Upper lobe of right lung (tissue), 1 donor: ENCODE measurements around the gene MYO15A. TPM values are rescaled to one million over a fixed set of nuclear protein-coding genes. Genes with fewer than 3 reads are reported as not detected.

Experiments
- ATAC-seq: fragments of 200-7000 bp; cut with Tn5 transposase; one replicate; pipeline ENCODE4 v1.9.1; 2020; ENCODE audit warnings: mild to moderate bottlenecking, moderate library complexity
- DNase-seq: peaks from one replicate; pipeline ENCODE4 v3.0.0-alpha.2; 2020
- H3K27ac ChIP-seq: fragments of 200-600 bp; one replicate; pipeline ENCODE4 v1.8.0; 2022
- H3K27me3 ChIP-seq: fragments of 200-600 bp; one replicate; pipeline ENCODE4 v1.8.0; 2022; ENCODE audit warnings: mild to moderate bottlenecking
- H3K36me3 ChIP-seq: fragments of 200-600 bp; one replicate; pipeline ENCODE4 v1.8.0; 2022
- H3K4me1 ChIP-seq: fragments of 200-600 bp; one replicate; pipeline ENCODE4 v1.8.0; 2022
- H3K4me3 ChIP-seq: fragments of 200-600 bp; one replicate; pipeline ENCODE4 v1.8.0; 2022; ENCODE audit warnings: mild to moderate bottlenecking
- H3K9me3 ChIP-seq: fragments of 200-600 bp; one replicate; pipeline ENCODE4 v1.8.0; 2022
- CTCF ChIP-seq: fragments of 200-600 bp; IDR thresholded peaks from one replicate; pipeline ENCODE4 v1.8.0; 2022; ENCODE audit warnings: antibody characterized with exemption
- intact Hi-C: fragments of 100-400 bp; cut with DNase I; formaldehyde crosslinking; loops from one replicate; pipeline ENCODE4 v1.11.0; 2022
- total RNA-seq: library from RNA; stranded (reverse); fragmentation: NEBNext Ultra II Directional; extraction: Animal tissue kit (Norgen Biotek cat#: 25700); gene quantifications from one replicate; pipeline ENCODE4 v1.2.1, GENCODE V29; 2021
- donor health status: DM: no; HTN: yes; CAD: no; lungs with severe emphysema.

Gene MYO15A
- total RNA-seq, 1 donor from 2014 or later: 2.8 TPM

DNA sequence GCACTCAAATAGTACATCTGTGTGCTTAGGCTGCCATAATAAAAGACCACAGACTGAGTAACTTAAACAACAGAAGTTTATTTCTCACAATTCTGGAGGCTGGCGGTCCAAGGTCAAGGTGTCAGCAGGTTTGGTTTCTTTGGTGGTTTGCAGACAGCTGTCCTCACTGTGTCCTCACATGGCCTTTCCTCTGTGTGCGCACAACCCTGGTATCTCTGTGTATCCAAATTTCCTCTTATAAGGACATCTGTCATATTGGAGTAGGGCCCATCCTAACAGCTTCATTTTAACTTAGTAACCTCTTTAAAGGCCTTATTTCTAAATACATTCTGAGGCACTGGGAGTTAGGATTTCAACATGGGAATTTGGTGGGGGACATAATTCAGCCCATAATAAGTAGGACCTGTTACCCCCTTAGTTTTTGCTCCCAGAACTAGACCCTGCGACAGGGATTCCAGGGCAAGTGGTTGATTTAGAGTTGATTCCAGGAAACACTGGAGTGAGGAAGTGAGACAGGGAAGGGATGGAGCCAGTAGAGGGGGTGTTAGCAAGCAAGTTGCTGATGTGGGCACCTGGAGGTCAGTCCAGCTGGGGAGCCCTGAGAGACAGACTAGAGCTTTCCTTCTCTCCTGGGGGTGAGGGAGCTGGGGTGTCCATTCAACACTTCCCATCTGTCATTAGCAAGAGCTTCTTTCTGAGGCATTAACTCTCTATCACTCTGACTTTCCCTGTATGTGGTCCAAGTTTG is 64.1 kb downstream of the MYO15A start:
- Histone ChIP-seq H3K27me3 (no peaks in the 10 kb centered on the region), H3K27ac (peak overlapping the region; percentile 55), H3K4me1 (peaks cover 6% of the 10 kb centered on the region), H3K9me3 (no peaks in the 10 kb centered on the region), H3K36me3 (no peaks in the 10 kb centered on the region), H3K4me3 (no peak overlapping the region)
- intact Hi-C loops: no loop called here
- TF ChIP-seq CTCF: no peak
- no peak for DNase-seq
- ATAC-seq: no peak

GRCh38 chr17:18173740-18174139 is 65.2 kb downstream of the MYO15A start:
- TF ChIP-seq CTCF: no peak
- intact Hi-C loops: no loop called here
- no peaks in the 10 kb centered on the region for H3K9me3 ChIP-seq
- H3K4me1 ChIP-seq: peaks cover 6% of the 10 kb centered on the region
- ATAC-seq (no peak), DNase-seq (no peak)
- no peak overlapping the region for H3K4me3 ChIP-seq
- no peaks in the 10 kb centered on the region for H3K36me3 ChIP-seq
- no peaks in the 10 kb centered on the region for H3K27me3 ChIP-seq
- H3K27ac ChIP-seq: no peak overlapping the region

- Histone ChIP-seq H3K27me3 (no peaks in the 10 kb centered on the region), H3K4me1 (peaks cover 6% of the 10 kb centered on the region), H3K36me3 (no peaks in the 10 kb centered on the region), H3K27ac (no peak overlapping the region), H3K4me3 (no peak overlapping the region), H3K9me3 (no peaks in the 10 kb centered on the region)
- no peak for DNase-seq
- intact Hi-C loops: no loop called here
- ATAC-seq: peak; percentile 76
- no peak for TF ChIP-seq CTCF
These were observed 67.6 kb downstream of the MYO15A start for GRCh38 chr17:18176176-18176575.

DNA sequence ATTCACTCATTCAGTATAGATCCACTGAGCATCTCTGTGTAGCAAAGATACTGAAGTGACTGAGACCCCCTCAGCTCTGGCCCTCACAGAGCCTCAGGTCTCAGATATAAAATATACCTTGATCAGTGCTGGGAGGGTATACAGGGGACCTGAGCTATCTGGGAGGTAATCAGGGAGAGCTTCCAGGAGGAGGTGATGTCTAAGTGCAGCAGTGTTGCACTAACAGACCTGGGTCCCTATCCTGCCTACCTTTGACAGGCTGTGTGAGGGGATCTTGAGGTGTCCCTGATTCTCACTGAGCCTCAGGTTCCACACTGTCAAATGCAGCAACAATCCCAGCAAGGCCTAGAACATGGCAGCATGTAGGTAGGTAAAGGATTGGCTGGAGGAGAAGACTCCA is 68.6 kb downstream of the MYO15A start:
- intact Hi-C loops: no loop called here
- Histone ChIP-seq H3K36me3 (no peaks in the 10 kb centered on the region), H3K27ac (no peak overlapping the region), H3K4me1 (peaks cover 10% of the 10 kb centered on the region), H3K4me3 (no peak overlapping the region), H3K9me3 (no peaks in the 10 kb centered on the region), H3K27me3 (no peaks in the 10 kb centered on the region)
- no peak for DNase-seq
- ATAC-seq: no peak
- no peak for TF ChIP-seq CTCF

GRCh38 chr17:18177722-18178121 is 69.2 kb downstream of the MYO15A start:
- H3K27ac ChIP-seq: no peak overlapping the region
- no peaks in the 10 kb centered on the region for H3K36me3 ChIP-seq
- H3K27me3 ChIP-seq: no peaks in the 10 kb centered on the region
- H3K4me3 ChIP-seq: no peak overlapping the region
- ATAC-seq (no peak), DNase-seq (no peak)
- no peak for TF ChIP-seq CTCF
- H3K9me3 ChIP-seq: no peaks in the 10 kb centered on the region
- intact Hi-C loops: no loop called here
- H3K4me1 ChIP-seq: peaks cover 12% of the 10 kb centered on the region

GRCh38 chr17:18179196-18179595 is 70.6 kb downstream of the MYO15A start:
- ATAC-seq: no peak
- Histone ChIP-seq H3K36me3 (no peaks in the 10 kb centered on the region), H3K4me3 (no peak overlapping the region), H3K27ac (no peak overlapping the region), H3K27me3 (no peaks in the 10 kb centered on the region), H3K9me3 (no peaks in the 10 kb centered on the region), H3K4me1 (peaks cover 7% of the 10 kb centered on the region)
- no peak for DNase-seq
- intact Hi-C loops: no loop called here
- TF ChIP-seq CTCF: no peak
